Caco-2 (cell line): ENCODE data around the gene DENND2A. TPM values are rescaled to one million over a fixed set of nuclear protein-coding genes. Genes with fewer than 3 reads are reported as not detected.

Experiments
- BruUV-seq: library from RNA; stranded (reverse); fragments of 400-500 nt; replicated peaks from 2 replicates; lab custom pipeline; 2021; lab: Mats Ljungman, UMichigan
- CTCF ChIA-PET: fragments of 300-600 bp; sonication (Branson Sonifier 250); formaldehyde crosslinking; loops from one replicate; lab custom pipeline; 2022; ENCODE audit warnings: antibody characterized with exemption; lab: Charles Lee
- POLR2A ChIA-PET: fragments of 300-600 bp; sonication (Branson Sonifier 250); formaldehyde crosslinking; loops from one replicate; lab custom pipeline; 2022; ENCODE audit warnings: antibody characterized with exemption; lab: Charles Lee
- DNase-seq, 2 experiments: peaks; one replicate each; pipeline versions ENCODE4 v3.0.0 to v3.0.0-alpha.2; 2020 to 2022
- H3K27me3 ChIP-seq: replicated peaks from 2 replicates; pipeline ENCODE4 v1.6.0; 2011; ENCODE audit warnings: low read length; ENCODE audit not compliant: control insufficient read depth, insufficient read depth
- H3K36me3 ChIP-seq: 2 replicates; pipeline ENCODE4 v1.5.1; 2011; ENCODE audit warnings: low read length; ENCODE audit not compliant: control insufficient read depth, insufficient read depth
- H3K4me1 ChIP-seq: fragments of 250-450 bp; sonication (Bioruptor Pico); 2 replicates; pipeline ENCODE4 v1.5.1; 2020; ENCODE audit warnings: mild to moderate bottlenecking
- H3K4me3 ChIP-seq: 2 replicates; pipeline ENCODE4 v1.5.1; 2011; ENCODE audit warnings: low read depth, mild to moderate bottlenecking, control low read depth, low read length
- H3K9me3 ChIP-seq: fragments of 250-450 bp; sonication (Bioruptor Pico); 2 replicates; pipeline ENCODE4 v1.5.1; 2020; ENCODE audit warnings: mild to moderate bottlenecking, moderate library complexity
- H3K27ac Mint-ChIP-seq: one replicate; pipeline ENCODE4 v1.8.0; 2022; ENCODE audit warnings: mixed read lengths; ENCODE audit not compliant: unreplicated experiment
- H3K27me3 Mint-ChIP-seq: one replicate; pipeline ENCODE4 v1.8.0; 2022; ENCODE audit warnings: mixed read lengths; ENCODE audit not compliant: insufficient read depth, unreplicated experiment
- H3K36me3 Mint-ChIP-seq: one replicate; pipeline ENCODE4 v1.8.0; 2022; ENCODE audit warnings: mild to moderate bottlenecking, mixed read lengths; ENCODE audit not compliant: insufficient read depth, unreplicated experiment
- H3K4me1 Mint-ChIP-seq: one replicate; pipeline ENCODE4 v1.8.0; 2022; ENCODE audit warnings: low read depth, mixed read lengths; ENCODE audit not compliant: unreplicated experiment
- H3K4me3 Mint-ChIP-seq: one replicate; pipeline ENCODE4 v1.8.0; 2022; ENCODE audit warnings: mild to moderate bottlenecking, moderate library complexity, mixed read lengths; ENCODE audit not compliant: unreplicated experiment
- H3K9me3 Mint-ChIP-seq: one replicate; pipeline ENCODE4 v1.8.0; 2022; ENCODE audit warnings: mixed read lengths; ENCODE audit not compliant: unreplicated experiment
- CTCF ChIP-seq, 2 experiments: fragments of 200-600 bp in 1 of 2; IDR thresholded peaks; 1 replicate in 1 of 2; 2 replicates in 1 of 2; pipeline versions ENCODE4 v1.5.1 to v1.8.0; 2011 to 2022; ENCODE audit warnings: antibody characterized with exemption in 1 of 2, control low read depth in 1 of 2, inconsistent platforms in 1 of 2, low read depth in 1 of 2, low read length in 1 of 2, mild to moderate bottlenecking in 1 of 2, moderate library complexity in 1 of 2; ENCODE audit not compliant: insufficient read depth in 1 of 2, severe bottlenecking in 1 of 2, unreplicated experiment in 1 of 2
- intact Hi-C: fragments of 100-400 bp; cut with micrococcal nuclease; formaldehyde crosslinking; loops from one replicate; pipeline ENCODE4 v1.10.0; 2022; ENCODE audit not compliant: unreplicated experiment
- total RNA-seq: library from RNA; stranded (reverse); gene quantifications from 2 replicates; pipeline ENCODE4 v1.2.3, GENCODE V29; 2022

DENND2A gene
- total RNA-seq, 1 experiment from 2014 or later = 0.95 TPM

- no peaks in the 10 kb centered on the region for H3K36me3 Mint-ChIP-seq
- no peaks in the 10 kb centered on the region for H3K27me3 ChIP-seq
- no peaks in the 10 kb centered on the region for H3K4me1 ChIP-seq
- POLR2A ChIA-PET = no interaction called here
- no peak for DNase-seq
- H3K4me3 ChIP-seq = no peak overlapping the region
- H3K27ac Mint-ChIP-seq = no peak overlapping the region
- H3K36me3 ChIP-seq = no peaks in the 10 kb centered on the region
- CTCF ChIA-PET = no interaction called here
- intact Hi-C loops = no loop called here
- BruUV-seq = no TSS peak
- H3K9me3 Mint-ChIP-seq = no peaks in the 10 kb centered on the region
- H3K4me3 Mint-ChIP-seq = no peak overlapping the region
- TF ChIP-seq CTCF (IDR thresholded peaks at IDR 0.05; ENCODE audit: insufficient read depth in 1 of 2, low read depth in 1 of 2, low read length in 1 of 2, severe bottlenecking in 1 of 2, unreplicated experiment in 1 of 2) = no peak
- no peaks in the 10 kb centered on the region for H3K4me1 Mint-ChIP-seq
- no peaks in the 10 kb centered on the region for H3K9me3 ChIP-seq
- H3K27me3 Mint-ChIP-seq = no peaks in the 10 kb centered on the region
Observed at GRCh38 chr7:140497241-140497769, 143.3 kb downstream of the DENND2A start.

GRCh38 chr7:140495514-140496097, 145.0 kb downstream of the DENND2A start:
- H3K27me3 Mint-ChIP-seq = no peaks in the 10 kb centered on the region
- Histone ChIP-seq H3K4me1 (no peaks in the 10 kb centered on the region), H3K36me3 (no peaks in the 10 kb centered on the region), H3K9me3 (no peaks in the 10 kb centered on the region), H3K27me3 (no peaks in the 10 kb centered on the region), H3K4me3 (no peak overlapping the region)
- H3K4me3 Mint-ChIP-seq = no peak overlapping the region
- intact Hi-C loops = no loop called here
- POLR2A ChIA-PET = no interaction called here
- CTCF ChIA-PET = no interaction called here
- H3K9me3 Mint-ChIP-seq = no peaks in the 10 kb centered on the region
- DNase-seq = no peak
- no peak for TF ChIP-seq CTCF (IDR thresholded peaks at IDR 0.05; ENCODE audit: insufficient read depth in 1 of 2, low read depth in 1 of 2, low read length in 1 of 2, severe bottlenecking in 1 of 2, unreplicated experiment in 1 of 2)
- no peaks in the 10 kb centered on the region for H3K4me1 Mint-ChIP-seq
- H3K27ac Mint-ChIP-seq = no peak overlapping the region
- no peaks in the 10 kb centered on the region for H3K36me3 Mint-ChIP-seq
- no TSS peak for BruUV-seq

- Mint-ChIP-seq H3K9me3 (no peaks in the 10 kb centered on the region), H3K4me1 (no peaks in the 10 kb centered on the region), H3K4me3 (no peak overlapping the region), H3K27ac (no peak overlapping the region), H3K27me3 (no peaks in the 10 kb centered on the region), H3K36me3 (no peaks in the 10 kb centered on the region)
- H3K4me3 ChIP-seq = no peak overlapping the region
- POLR2A ChIA-PET = no interaction called here
- H3K36me3 ChIP-seq = no peaks in the 10 kb centered on the region
- no peaks in the 10 kb centered on the region for H3K9me3 ChIP-seq
- H3K4me1 ChIP-seq = no peaks in the 10 kb centered on the region
- no peak for DNase-seq
- BruUV-seq = no TSS peak
- CTCF ChIA-PET = no interaction called here
- no peak for TF ChIP-seq CTCF (IDR thresholded peaks at IDR 0.05; ENCODE audit: insufficient read depth in 1 of 2, low read depth in 1 of 2, low read length in 1 of 2, severe bottlenecking in 1 of 2, unreplicated experiment in 1 of 2)
- H3K27me3 ChIP-seq = no peaks in the 10 kb centered on the region
- intact Hi-C loops = loop anchor here (5.0 kb wide), 1 partner anchor 318 kb away; the partner anchor contains the start of gene KDM7A
Observed at GRCh38 chr7:140494867-140495266, 145.7 kb downstream of the DENND2A start.
